Measurements from ENCODE around the gene B3GLCT. TPM values are rescaled to one million over a fixed set of nuclear protein-coding genes. Genes with fewer than 3 reads are reported as not detected.

The B3GLCT gene
- total and polyA plus RNA-seq, 2 of the 13 experiments (the other 11 are each of a cell fraction or from before 2014, with no cell fraction given), result 2.0 to 7.1 TPM

- TF ChIP-seq DBP (CRISPR knock-in tag; IDR thresholded peaks at IDR 0.05; ENCODE audit: not compliant biosample characterization), result no peak
- no peak for TF ChIP-seq BCL6 (CRISPR knock-in tag; IDR thresholded peaks at IDR 0.05)
- TF ChIP-seq ZNF251 (CRISPR knock-in tag; IDR thresholded peaks at IDR 0.05), result no peak
- peak; percentile 86; the same call in 1 of the 2 replicates for TF ChIP-seq ZHX1 (CRISPR knock-in tag; IDR thresholded peaks at IDR 0.05; ENCODE audit: low read depth)
- no peak for TF ChIP-seq ZNF335 (CRISPR knock-in tag; IDR thresholded peaks at IDR 0.05)
- no peak for TF ChIP-seq SMARCE1 (IDR thresholded peaks at IDR 0.05; ENCODE audit: borderline replicate concordance)
- no peak for TF ChIP-seq BRD4 (CRISPR knock-in tag; IDR thresholded peaks at IDR 0.05)
- no peak for TF ChIP-seq ZNF530 (CRISPR knock-in tag; IDR thresholded peaks at IDR 0.05; ENCODE audit: low read depth)
- TF ChIP-seq ZBTB10 (CRISPR knock-in tag; IDR thresholded peaks at IDR 0.05; ENCODE audit: borderline replicate concordance), result no peak
- no peak for TF ChIP-seq PBX3 (CRISPR knock-in tag; IDR thresholded peaks at IDR 0.05; ENCODE audit: borderline replicate concordance)
- no peak for TF ChIP-seq ZNF142 (CRISPR knock-in tag; IDR thresholded peaks at IDR 0.05)
These were observed 37.4 kb upstream of the B3GLCT start (continued) for GRCh38 chr13:31162151-31163008.
